T-cell (primary cell): ENCODE results near the gene PAMR1. TPM values are rescaled to one million over a fixed set of nuclear protein-coding genes. Genes with fewer than 3 reads are reported as not detected.
A peak's percentile ranks its signal among the peaks of the same experiment; 100 is the strongest.

Experiments
- ATAC-seq, 4 experiments: fragments of 200-7000 bp in 3 of 4; fragments of 150-1000 bp in 1 of 4; cut with Tn5 transposase; replicated peaks in 1 of 4; 1 replicate in 3 of 4; 2 replicates in 1 of 4; pipeline ENCODE4 v1.10.0; 2021; ENCODE audit warnings: moderate library complexity in 3 of 4, mild to moderate bottlenecking in 2 of 4, moderate number of reproducible peaks in 1 of 4
- CTCF ChIA-PET, 2 donors: fragments of 300-600 bp; sonication (Branson Sonifier 250); formaldehyde crosslinking; loops; one replicate each; lab custom pipeline; 2022; ENCODE audit warnings: antibody characterized with exemption in 2 of 2; lab: Charles Lee
- POLR2A ChIA-PET, 2 donors: fragments of 300-600 bp; sonication (Branson Sonifier 250); formaldehyde crosslinking; loops; one replicate each; lab custom pipeline; 2022; ENCODE audit warnings: antibody characterized with exemption in 2 of 2; lab: Charles Lee
- DNase-seq, 35 experiments: peaks; one replicate each; pipeline versions ENCODE4 v3.0.0 to v3.0.0-alpha.2; 2013 to 2023
- H3K27ac ChIP-seq: one replicate; pipeline ENCODE4 v1.5.1; 2013; ENCODE audit warnings: low read length
- H3K27me3 ChIP-seq, 2 experiments: replicated peaks in 1 of 2; 1 replicate in 1 of 2; 2 replicates in 1 of 2; pipeline versions ENCODE4 v1.6.1 to v1.7.0; 2013; ENCODE audit warnings: low read length in 1 of 2, mixed read lengths in 1 of 2; ENCODE audit not compliant: control insufficient read depth in 2 of 2, insufficient read depth in 2 of 2; ENCODE audit errors: extremely low read depth in 1 of 2
- H3K36me3 ChIP-seq, 2 donors: 1 replicate in 1 of 2; 2 replicates in 1 of 2; pipeline versions ENCODE4 v1.6.1 to v1.7.0; 2013; ENCODE audit warnings: low read length in 1 of 2; ENCODE audit not compliant: control insufficient read depth in 2 of 2, insufficient read depth in 1 of 2; ENCODE audit errors: extremely low read depth in 1 of 2
- H3K4me1 ChIP-seq, 2 experiments: 1 replicate in 1 of 2; 2 replicates in 1 of 2; pipeline versions ENCODE4 v1.6.1 to v1.7.0; 2013; ENCODE audit warnings: low read length in 2 of 2, mixed read lengths in 1 of 2; ENCODE audit not compliant: insufficient read depth in 2 of 2, control insufficient read depth in 1 of 2; ENCODE audit errors: extremely low read depth in 1 of 2
- H3K4me3 ChIP-seq, 2 donors: 1 replicate in 1 of 2; 2 replicates in 1 of 2; pipeline versions ENCODE4 v1.5.1 to v1.7.0; 2013; ENCODE audit warnings: mild to moderate bottlenecking in 2 of 2, low read length in 1 of 2, moderate library complexity in 1 of 2; ENCODE audit not compliant: control insufficient read depth in 1 of 2; ENCODE audit errors: extremely low read depth in 1 of 2
- H3K9me3 ChIP-seq: 2 replicates; pipeline ENCODE4 v1.7.0; 2013
- H3K27ac Mint-ChIP-seq, 2 donors: one replicate each; pipeline ENCODE4 v1.8.0; 2020 to 2021; ENCODE audit warnings: mild to moderate bottlenecking in 2 of 2, mixed read lengths in 2 of 2
- H3K27me3 Mint-ChIP-seq, 2 donors: one replicate each; pipeline ENCODE4 v1.8.0; 2021 to 2022; ENCODE audit warnings: mixed read lengths in 2 of 2
- H3K36me3 Mint-ChIP-seq: one replicate; pipeline ENCODE4 v1.8.0; 2021; ENCODE audit warnings: mixed read lengths
- H3K4me1 Mint-ChIP-seq, 3 donors: one replicate each; pipeline ENCODE4 v1.8.0; 2020 to 2022; ENCODE audit warnings: mixed read lengths in 3 of 3, mild to moderate bottlenecking in 1 of 3
- H3K4me3 Mint-ChIP-seq, 3 donors: one replicate each; pipeline ENCODE4 v1.8.0; 2020 to 2022; ENCODE audit warnings: mild to moderate bottlenecking in 3 of 3, mixed read lengths in 3 of 3, moderate library complexity in 3 of 3
- H3K9me3 Mint-ChIP-seq, 3 donors: one replicate each; pipeline ENCODE4 v1.8.0; 2020 to 2022; ENCODE audit warnings: mixed read lengths in 3 of 3
- whole genome bisulfite sequencing: methylation state at CpG from one replicate; pipeline ENCODE4 v1.1.5; 2013; ENCODE audit warnings: missing lambda C conversion rate; ENCODE audit not compliant: insufficient coverage; 5-methylcytosine and 5-hydroxymethylcytosine counted together
- total RNA-seq, 35 experiments: library from RNA in 6 of 35; stranded (reverse) in 6 of 35; fragments of 120-200 nt in 1 of 35; gene quantifications; one replicate each; pipeline versions ENCODE4 v1.2.1 to v1.2.4 and lab custom pipeline; 2013 to 2026

PAMR1 gene
- total RNA-seq, 5 donors from 2014 or later (not counting 1 experiment from before 2014, with no cell fraction given): 0.20 TPM; not detected in 4

- H3K27me3 Mint-ChIP-seq: peaks cover 67 to 77% of the 10 kb centered on the region in 2 donors
- ChIA-PET POLR2A (no interaction called here), CTCF (no interaction called here)
- H3K9me3 Mint-ChIP-seq: no peaks in the 10 kb centered on the region
- H3K36me3 Mint-ChIP-seq: no peaks in the 10 kb centered on the region
- H3K27me3 ChIP-seq: peaks cover 9 to 39% of the 10 kb centered on the region in 2 experiments
- no peak overlapping the region for H3K27ac ChIP-seq
- peaks cover 14 to 20% (median 18%) of the 10 kb centered on the region in 3 donors for H3K4me1 Mint-ChIP-seq
- 9% methylated on average over 17 of the region's 17 CpGs for WGBS
- H3K4me1 ChIP-seq: peaks cover 0 to 23% of the 10 kb centered on the region in 2 experiments
- H3K4me3 ChIP-seq: peak overlapping the region in 1 of 2 donors; percentile 35
- peak overlapping the region; percentile 36 to 71 (median 45) for H3K4me3 Mint-ChIP-seq
- ATAC-seq: no peak
- DNase-seq: no peak
- no peak overlapping the region for H3K27ac Mint-ChIP-seq
- H3K9me3 ChIP-seq: no peaks in the 10 kb centered on the region
- no peaks in the 10 kb centered on the region for H3K36me3 ChIP-seq
Observed at GRCh38 chr11:35420371-35420770, 105.0 kb downstream of the PAMR1 start.

- Histone ChIP-seq H3K36me3 (no peaks in the 10 kb centered on the region), H3K27me3 (peaks cover 13 to 39% of the 10 kb centered on the region in 2 experiments), H3K4me3 (peak overlapping the region in 1 of 2 donors; percentile 35), H3K9me3 (no peaks in the 10 kb centered on the region), H3K27ac (no peak overlapping the region), H3K4me1 (peaks cover 0 to 23% of the 10 kb centered on the region in 2 experiments)
- peaks cover 14 to 20% (median 18%) of the 10 kb centered on the region in 3 donors for H3K4me1 Mint-ChIP-seq
- 1% methylated on average over 37 of the region's 41 CpGs for WGBS
- H3K27ac Mint-ChIP-seq: no peak overlapping the region
- H3K9me3 Mint-ChIP-seq: no peaks in the 10 kb centered on the region
- peaks cover 67 to 77% of the 10 kb centered on the region in 2 donors for H3K27me3 Mint-ChIP-seq
- H3K4me3 Mint-ChIP-seq: peak overlapping the region; percentile 51 to 71 (median 55)
- POLR2A ChIA-PET: no interaction called here
- ATAC-seq (no peak), DNase-seq (no peak)
- no peaks in the 10 kb centered on the region for H3K36me3 Mint-ChIP-seq
- CTCF ChIA-PET: interaction anchor here in 1 of 2 donors (0.6 kb wide), 1 partner anchor 1082 kb away, joined by 3 read pairs; no protein-coding TSS in a partner anchor
Observed at GRCh38 chr11:35419830-35420333, 105.5 kb downstream of the PAMR1 start.

GRCh38 chr11:35419184-35419829, 106.1 kb downstream of the PAMR1 start, which contains the start of gene SLC1A2:
Gene SLC1A2 (minus strand): TSS chr11:35419558. CDS start chr11:35418966, 592 bp downstream.
- Mint-ChIP-seq H3K36me3 (no peaks in the 10 kb centered on the region), H3K27me3 (peaks cover 73 to 80% of the 10 kb centered on the region in 2 donors), H3K9me3 (no peaks in the 10 kb centered on the region), H3K4me1 (peaks cover 14 to 20% (median 18%) of the 10 kb centered on the region in 3 donors), H3K27ac (no peak within 1 kb of the TSS), H3K4me3 (peak within 1 kb of the TSS; percentile 64 to 71 (median 71))
- Histone ChIP-seq H3K36me3 (no peaks in the 10 kb centered on the region), H3K9me3 (no peaks in the 10 kb centered on the region), H3K27ac (no peak within 1 kb of the TSS), H3K4me3 (peak within 1 kb of the TSS in 1 of 2 donors; percentile 35), H3K4me1 (peaks cover 0 to 23% of the 10 kb centered on the region in 2 experiments), H3K27me3 (peaks cover 18 to 39% of the 10 kb centered on the region in 2 experiments)
- ATAC-seq: peak in 2 of 4 experiments; percentile 12 to 38
- no peak for DNase-seq
- POLR2A ChIA-PET: no interaction called here
- CTCF ChIA-PET: interaction anchor here in 1 of 2 donors (0.6 kb wide), 1 partner anchor 1081 kb away, joined by 3 read pairs; no protein-coding TSS in a partner anchor
- 2% methylated on average over 69 of the region's 71 CpGs for WGBS

- peaks cover 18 to 39% of the 10 kb centered on the region in 2 experiments for H3K27me3 ChIP-seq
- peak overlapping the region in 1 of 2 donors; percentile 5 for H3K4me3 ChIP-seq
- H3K27ac ChIP-seq: no peak overlapping the region
- peaks cover 0 to 23% of the 10 kb centered on the region in 2 experiments for H3K4me1 ChIP-seq
- no peaks in the 10 kb centered on the region for H3K9me3 ChIP-seq
- ChIA-PET CTCF (no interaction called here), POLR2A (interaction anchor here in 1 of 2 donors (0.6 kb wide), 1 partner anchor 39 kb away, joined by 4 read pairs; no protein-coding TSS in a partner anchor)
- peak in 1 of 4 experiments; percentile 33 for ATAC-seq
- H3K27me3 Mint-ChIP-seq: peaks cover 73 to 78% of the 10 kb centered on the region in 2 donors
- peaks cover 14 to 20% (median 18%) of the 10 kb centered on the region in 3 donors for H3K4me1 Mint-ChIP-seq
- H3K36me3 ChIP-seq: no peaks in the 10 kb centered on the region
- WGBS: 4% methylated on average over 62 of the region's 69 CpGs
- H3K4me3 Mint-ChIP-seq: peak overlapping the region; percentile 64 to 71 (median 66)
- no peaks in the 10 kb centered on the region for H3K36me3 Mint-ChIP-seq
- DNase-seq: no peak
- H3K27ac Mint-ChIP-seq: no peak overlapping the region
- H3K9me3 Mint-ChIP-seq: no peaks in the 10 kb centered on the region
Observed at GRCh38 chr11:35418282-35419183, 106.9 kb downstream of the PAMR1 start.

GRCh38 chr11:35415487-35415886, 109.9 kb downstream of the PAMR1 start:
- Mint-ChIP-seq H3K27me3 (peaks cover 52 to 55% of the 10 kb centered on the region in 2 donors), H3K4me3 (no peak overlapping the region), H3K4me1 (peaks cover 11 to 12% (median 11%) of the 10 kb centered on the region in 3 donors), H3K36me3 (no peaks in the 10 kb centered on the region), H3K27ac (no peak overlapping the region), H3K9me3 (no peaks in the 10 kb centered on the region)
- ChIA-PET CTCF (no interaction called here), POLR2A (no interaction called here)
- no peaks in the 10 kb centered on the region for H3K36me3 ChIP-seq
- H3K4me1 ChIP-seq: peaks cover 0 to 23% of the 10 kb centered on the region in 2 experiments
- DNase-seq (no peak), ATAC-seq (no peak)
- H3K27me3 ChIP-seq: peaks cover 16 to 30% of the 10 kb centered on the region in 2 experiments
- whole genome bisulfite sequencing: 33% methylated on average over 1 of the region's 2 CpGs
- no peaks in the 10 kb centered on the region for H3K9me3 ChIP-seq
- H3K27ac ChIP-seq: no peak overlapping the region
- H3K4me3 ChIP-seq: no peak overlapping the region
